ENCODE data around the gene SRPK2.
A peak's percentile ranks its signal among the peaks of the same experiment; 100 is the strongest.
"Not testable (repeated sequence)": the region's sequence is repeated elsewhere in the genome, so short reads cannot be mapped to it uniquely, and the experiment has no call there.

The SRPK2 gene

GRCh38 chr7:105300587-105300986 is 88.1 kb downstream of the SRPK2 start:
- not testable (repeated sequence) for FAIRE-seq

GRCh38 chr7:105298439-105298894 is 90.3 kb downstream of the SRPK2 start:
- no peak for FAIRE-seq

- FAIRE-seq: no peak
These were observed 90.7 kb downstream of the SRPK2 start for GRCh38 chr7:105297985-105298384.

DNA sequence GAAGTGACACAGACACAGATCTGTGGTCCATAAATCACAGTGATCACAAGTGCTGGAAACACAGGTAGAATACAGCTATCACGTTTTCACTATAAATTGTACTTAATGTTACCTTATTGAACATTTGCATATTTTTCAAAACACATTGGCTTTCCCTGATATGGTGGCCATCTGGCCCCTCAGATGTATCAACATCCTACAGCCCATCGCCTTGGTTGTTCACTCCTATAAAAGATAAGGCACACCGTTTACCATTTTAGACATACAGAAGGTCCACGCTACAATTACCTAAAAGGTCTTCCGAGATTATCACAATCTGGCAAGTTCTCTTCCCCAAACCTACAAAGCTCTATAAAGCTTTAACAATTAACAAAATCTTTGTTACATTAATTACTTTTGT is 91.4 kb downstream of the SRPK2 start:
- no peak for FAIRE-seq

DNA sequence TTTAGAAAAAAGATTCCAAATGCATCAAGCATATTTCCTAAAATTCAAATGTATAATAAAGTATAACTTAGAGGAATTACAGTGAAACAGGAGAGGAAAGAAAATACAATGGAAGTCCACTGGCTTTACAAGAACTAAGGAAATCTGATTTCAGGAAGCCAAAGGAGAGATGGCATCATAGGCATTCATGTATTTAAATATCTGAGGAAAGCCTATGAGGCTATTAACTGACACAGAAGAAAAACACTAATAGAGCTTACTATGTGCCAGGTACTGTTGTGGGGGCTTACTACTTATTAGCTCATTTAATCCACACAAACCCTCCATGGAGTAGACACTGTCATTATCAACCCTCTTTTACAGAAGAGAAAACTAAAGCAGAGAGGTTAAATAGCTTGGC is 92.2 kb downstream of the SRPK2 start:
- FAIRE-seq: no peak

DNA sequence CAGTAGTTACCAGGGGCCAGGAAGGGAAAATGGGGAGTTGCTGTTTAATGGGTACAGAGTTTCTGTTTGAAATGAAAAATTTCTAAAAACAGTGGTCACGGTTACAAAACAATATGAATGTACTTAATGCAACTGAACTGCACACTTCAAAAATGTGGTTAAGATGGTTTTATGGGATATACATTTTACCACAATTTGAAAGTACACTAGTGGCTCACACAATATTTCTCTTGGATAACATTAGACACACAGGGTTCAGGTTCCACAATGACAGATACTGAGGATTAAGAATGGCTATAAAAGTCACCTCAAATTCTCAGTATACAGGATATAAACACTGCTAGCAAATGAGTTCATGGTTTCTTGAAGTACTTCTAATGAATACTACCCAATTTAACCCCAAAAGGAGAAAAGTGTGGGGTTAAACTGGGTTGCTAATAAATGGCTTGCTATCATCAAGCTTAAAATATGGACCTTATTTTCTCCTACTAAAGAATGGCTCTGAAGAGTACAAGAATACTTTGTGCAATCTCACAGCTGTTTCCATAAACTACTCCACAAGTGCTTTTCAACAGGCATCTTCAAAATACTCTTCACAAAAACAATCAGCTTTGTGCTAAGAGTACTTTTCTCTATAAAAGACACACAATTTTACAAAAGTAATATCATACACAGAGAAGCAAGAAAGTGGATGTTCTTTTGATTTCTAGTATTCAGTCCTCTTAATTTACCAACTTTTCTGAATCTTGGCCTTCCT is 92.9 kb downstream of the SRPK2 start:
- no peak for FAIRE-seq

GRCh38 chr7:105294482-105294881 is 94.2 kb downstream of the SRPK2 start:
- FAIRE-seq: not testable (repeated sequence)

DNA sequence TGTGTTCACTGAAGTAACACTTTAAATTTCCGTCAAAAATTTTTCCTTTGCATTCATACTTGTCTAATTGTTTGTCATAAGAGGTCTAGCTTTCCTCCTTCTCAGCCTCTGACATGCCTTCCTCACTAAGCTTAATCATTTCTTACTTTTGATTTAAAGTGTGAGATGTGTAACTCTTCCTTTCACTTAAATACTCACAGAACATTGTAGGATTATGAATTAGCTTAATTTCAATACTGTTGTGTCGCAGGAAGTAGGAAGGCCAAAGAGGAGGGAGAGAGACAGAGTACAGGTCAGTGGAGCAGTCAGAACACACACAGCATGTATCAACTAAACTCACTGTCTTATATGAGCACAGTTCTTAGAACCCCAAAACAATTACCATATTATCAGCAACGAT is 99.0 kb downstream of the SRPK2 start:
- no peak for FAIRE-seq

DNA sequence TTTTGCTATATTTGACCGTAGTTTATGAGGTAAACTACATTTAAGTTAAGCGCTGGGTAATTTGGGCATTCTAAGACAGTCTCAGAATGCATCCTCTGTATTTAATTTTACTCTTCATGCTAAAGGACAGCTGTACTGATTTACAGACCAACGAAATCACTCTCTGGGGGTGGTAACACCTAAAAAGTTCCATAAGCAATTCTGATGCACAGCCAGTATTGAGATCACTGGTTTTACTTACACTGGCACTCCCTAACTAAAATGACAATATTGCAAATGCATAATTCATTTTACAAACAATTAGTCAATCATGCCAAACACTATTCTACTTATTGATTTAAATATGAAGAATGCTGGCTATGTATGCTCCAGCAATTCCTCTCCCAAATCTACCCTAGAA is 102.3 kb downstream of the SRPK2 start:
- no peak for FAIRE-seq

- no peak for FAIRE-seq
These were observed 103.4 kb downstream of the SRPK2 start for GRCh38 chr7:105285118-105285874.

GRCh38 chr7:105284014-105284413 is 104.7 kb downstream of the SRPK2 start:
- no peak for FAIRE-seq

- no peak for FAIRE-seq
These were observed 106.8 kb downstream of the SRPK2 start for GRCh38 chr7:105281966-105282365.

DNA sequence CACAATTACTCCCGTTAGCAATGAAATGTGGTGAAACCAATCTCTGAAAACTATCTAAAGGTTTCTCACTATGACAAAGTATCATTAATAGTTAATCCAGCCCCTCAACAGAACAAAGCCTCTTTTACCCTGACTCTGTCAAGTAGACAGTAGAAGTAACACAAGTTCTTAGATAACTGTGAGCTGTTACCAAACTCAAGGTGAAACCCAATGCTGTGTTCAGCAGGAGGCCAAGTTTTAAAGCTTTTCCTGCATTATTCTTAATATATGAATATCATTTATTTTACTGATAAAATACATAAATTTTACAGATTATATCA is 109.1 kb downstream of the SRPK2 start:
- FAIRE-seq: no peak

DNA sequence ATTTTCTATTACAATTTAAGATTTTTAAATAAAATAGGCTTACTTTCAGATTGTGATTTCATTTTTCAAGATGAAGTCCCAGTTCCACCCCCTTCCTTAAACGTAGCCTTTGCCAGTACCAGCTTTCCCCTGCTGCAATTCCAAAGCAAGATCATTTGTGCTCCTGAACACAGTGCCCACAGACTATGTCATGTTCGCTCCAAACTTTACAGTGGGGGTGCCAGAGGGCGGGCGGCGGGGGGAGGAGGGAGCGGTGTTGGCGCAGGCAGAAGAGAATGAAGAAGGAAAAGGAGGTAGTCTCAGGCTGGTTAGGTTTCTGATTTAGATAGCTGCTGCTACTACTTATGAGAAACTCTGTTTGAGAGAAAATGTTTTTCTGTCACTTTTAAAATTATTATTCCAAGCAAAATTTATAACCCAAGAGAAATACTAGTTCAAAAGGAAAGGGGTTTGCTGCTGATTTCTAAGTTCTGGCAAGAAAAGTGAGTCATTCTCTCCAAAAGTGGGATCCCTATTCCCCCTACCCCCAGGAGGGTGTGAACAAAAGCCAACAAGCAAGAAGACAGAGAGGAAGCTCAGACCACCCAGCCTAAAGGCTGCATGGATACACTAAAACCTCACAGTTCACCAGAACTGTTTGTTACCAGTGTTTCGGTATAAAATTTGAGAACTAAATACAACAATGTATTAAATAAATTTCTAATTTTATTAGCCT is 109.6 kb downstream of the SRPK2 start:
- no peak for FAIRE-seq

GRCh38 chr7:105278565-105278964 is 110.2 kb downstream of the SRPK2 start:
- FAIRE-seq: no peak

GRCh38 chr7:105277341-105277740 is 111.4 kb downstream of the SRPK2 start:
- FAIRE-seq: no peak

DNA sequence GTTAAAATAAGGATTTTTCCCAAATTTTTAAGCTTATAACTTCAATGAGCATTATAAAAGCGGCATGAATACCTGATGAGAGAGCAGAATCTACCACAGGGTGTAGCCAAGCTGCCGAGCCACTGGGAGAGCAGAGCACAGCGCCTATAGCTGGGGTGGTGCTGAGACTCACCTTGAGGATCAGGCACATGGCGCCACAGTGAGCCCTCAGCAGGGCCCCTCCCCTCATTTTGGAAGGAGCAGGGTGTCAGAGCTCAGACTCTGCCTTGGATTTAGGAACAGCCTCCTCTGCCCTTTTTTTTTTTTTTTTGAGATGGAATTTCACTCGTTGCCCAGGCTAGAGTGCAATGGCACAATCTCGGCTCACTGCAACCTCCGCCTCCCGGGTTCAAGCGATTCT is 118.6 kb downstream of the SRPK2 start:
- no peak for FAIRE-seq

DNA sequence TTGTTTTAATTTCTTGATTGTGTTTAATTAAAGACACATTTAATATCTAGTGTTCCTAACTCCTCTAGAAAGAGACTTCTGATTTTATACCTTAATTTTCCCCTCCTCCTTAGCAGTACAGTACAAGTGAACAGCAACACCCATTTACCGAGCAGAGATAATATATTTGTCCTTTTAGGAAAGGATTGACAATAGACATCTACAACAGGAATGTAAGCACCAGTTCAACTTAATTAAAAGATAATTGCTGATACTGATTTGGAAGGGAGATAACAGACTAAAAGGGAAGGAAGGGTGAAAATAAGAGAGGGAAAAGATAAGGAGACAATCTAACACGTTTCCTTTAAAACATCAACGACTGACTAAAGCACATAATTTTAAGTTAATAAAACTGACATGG is 119.3 kb downstream of the SRPK2 start:
- FAIRE-seq: no peak

- peak; percentile 11 for FAIRE-seq
These were observed 120.0 kb downstream of the SRPK2 start for GRCh38 chr7:105268511-105269392.

DNA sequence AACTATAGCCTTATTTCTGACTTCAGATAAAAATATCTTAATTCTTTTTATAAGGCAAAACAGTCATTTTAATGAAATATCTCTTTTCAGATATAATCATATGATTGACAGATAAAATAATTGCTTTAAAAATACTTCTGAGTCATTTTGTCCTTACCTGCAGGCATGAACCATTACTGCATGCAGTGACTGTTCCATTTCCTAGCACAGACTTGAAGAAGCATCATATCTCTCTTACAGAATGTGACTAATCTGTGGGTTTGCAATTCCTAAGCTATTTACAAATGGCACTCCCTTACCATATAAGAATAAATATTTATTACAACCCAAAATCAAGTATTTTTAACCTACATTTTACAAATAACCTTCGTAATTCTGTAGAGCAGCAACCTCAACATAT is 120.7 kb downstream of the SRPK2 start:
- FAIRE-seq: no peak

DNA sequence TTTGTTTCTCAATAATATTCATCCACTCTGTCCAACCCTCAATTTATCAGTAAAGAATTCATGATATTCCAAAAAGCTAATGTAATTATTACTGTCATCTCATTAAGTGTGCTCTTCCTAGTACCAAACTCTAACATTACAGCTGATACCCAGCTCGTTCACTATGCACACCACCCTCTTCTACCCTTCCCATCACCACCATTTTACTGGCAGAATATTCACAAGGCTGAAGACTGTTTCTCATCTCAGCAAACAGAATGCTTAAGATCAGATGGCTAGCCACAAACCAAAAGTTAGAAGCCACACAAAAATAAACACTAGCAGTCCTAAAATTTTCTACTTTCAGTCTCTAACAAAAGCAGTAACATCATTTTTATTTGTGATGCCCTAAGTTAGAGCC is 121.5 kb downstream of the SRPK2 start:
- no peak for FAIRE-seq

- no peak for FAIRE-seq
These were observed 124.0 kb downstream of the SRPK2 start for GRCh38 chr7:105264707-105265106.

DNA sequence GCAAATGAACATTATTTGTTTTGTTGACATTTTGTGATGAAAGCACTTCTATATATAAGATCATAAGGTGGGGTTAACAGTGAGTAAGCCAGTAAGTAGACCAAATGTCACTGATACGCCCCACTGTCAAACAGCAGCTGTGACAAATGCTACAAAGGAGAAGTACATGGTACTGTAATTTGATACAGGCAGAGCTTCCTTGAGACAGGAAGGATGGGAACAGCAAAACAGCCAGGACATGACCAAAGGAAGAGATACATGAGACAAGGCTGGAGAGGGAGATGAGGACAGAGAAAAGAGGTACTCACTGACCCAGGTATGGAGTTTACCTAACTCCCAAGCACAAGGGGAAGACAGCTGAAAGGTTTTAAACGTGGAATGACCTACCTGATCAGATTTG is 127.0 kb downstream of the SRPK2 start:
- no peak for FAIRE-seq
